Omental fat pad (tissue), 4 donors: ENCODE data around the gene PTPN14. TPM values are rescaled to one million over a fixed set of nuclear protein-coding genes. Genes with fewer than 3 reads are reported as not detected.

ENCODE experiments used
- ATAC-seq: fragments of 150-250 bp; one replicate; pipeline ENCODE4 v1.9.1; 2016; ENCODE audit warnings: mild to moderate bottlenecking, moderate library complexity; ENCODE audit not compliant: low FRiP score
- DNase-seq: peaks from one replicate; pipeline ENCODE4 v3.0.0-alpha.2; 2019; ENCODE audit warnings: low spot score
- CTCF ChIP-seq, 3 donors: fragments of 450-650 bp; IDR thresholded peaks; one replicate each; pipeline ENCODE4 v1.5.1; 2016 to 2017; ENCODE audit warnings: antibody characterized with exemption in 3 of 3, mild to moderate bottlenecking in 3 of 3, moderate library complexity in 2 of 3
- total RNA-seq, 4 donors: library from RNA; depleted of rRNA; stranded (reverse); fragments of >200 nt; gene quantifications; one replicate each; pipeline ENCODE4 v1.1.0, GENCODE V29; 2016

Gene PTPN14
- total RNA-seq, 4 donors from 2014 or later: 27.1 to 39.1 (median 35.7) TPM

DNA sequence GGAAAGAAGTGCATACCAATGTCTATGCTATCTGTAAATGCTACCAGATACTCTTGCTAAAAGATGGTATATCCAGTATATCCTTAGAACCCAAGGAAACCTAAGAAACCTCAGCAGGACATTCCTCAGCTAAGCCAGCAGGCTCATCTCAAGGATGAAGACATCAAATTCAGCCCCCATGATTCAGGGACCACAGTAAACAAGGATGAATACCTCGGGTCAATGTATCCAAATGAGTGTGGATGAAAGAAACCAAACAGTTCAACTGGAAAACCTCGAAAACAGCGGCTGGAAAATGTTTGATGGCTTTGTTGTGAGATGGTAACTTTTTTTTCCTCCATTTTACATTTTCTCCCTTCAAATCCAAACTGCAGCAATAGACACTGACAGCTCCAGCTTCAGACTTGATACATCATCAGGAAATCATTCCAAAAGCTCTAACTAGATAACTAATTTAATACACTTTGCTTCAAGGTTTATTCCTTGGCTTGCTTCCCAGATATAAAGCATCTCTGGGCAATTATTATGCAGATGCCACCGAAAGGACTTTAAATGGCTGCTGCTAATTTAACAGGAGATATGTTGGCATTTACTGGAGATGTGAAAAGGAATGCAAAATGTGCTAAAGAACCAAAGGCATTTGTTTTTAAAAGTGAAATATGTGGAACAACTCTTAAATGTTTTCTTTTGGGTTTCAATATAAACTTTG is 196.8 kb downstream of the PTPN14 start:
- TF ChIP-seq CTCF (IDR thresholded peaks at IDR 0.05): no peak
- DNase-seq (no peak), ATAC-seq (no peak)

GRCh38 chr1:214352838-214353237 is 198.6 kb downstream of the PTPN14 start:
- TF ChIP-seq CTCF (IDR thresholded peaks at IDR 0.05): no peak
- ATAC-seq (no peak), DNase-seq (no peak)

DNA sequence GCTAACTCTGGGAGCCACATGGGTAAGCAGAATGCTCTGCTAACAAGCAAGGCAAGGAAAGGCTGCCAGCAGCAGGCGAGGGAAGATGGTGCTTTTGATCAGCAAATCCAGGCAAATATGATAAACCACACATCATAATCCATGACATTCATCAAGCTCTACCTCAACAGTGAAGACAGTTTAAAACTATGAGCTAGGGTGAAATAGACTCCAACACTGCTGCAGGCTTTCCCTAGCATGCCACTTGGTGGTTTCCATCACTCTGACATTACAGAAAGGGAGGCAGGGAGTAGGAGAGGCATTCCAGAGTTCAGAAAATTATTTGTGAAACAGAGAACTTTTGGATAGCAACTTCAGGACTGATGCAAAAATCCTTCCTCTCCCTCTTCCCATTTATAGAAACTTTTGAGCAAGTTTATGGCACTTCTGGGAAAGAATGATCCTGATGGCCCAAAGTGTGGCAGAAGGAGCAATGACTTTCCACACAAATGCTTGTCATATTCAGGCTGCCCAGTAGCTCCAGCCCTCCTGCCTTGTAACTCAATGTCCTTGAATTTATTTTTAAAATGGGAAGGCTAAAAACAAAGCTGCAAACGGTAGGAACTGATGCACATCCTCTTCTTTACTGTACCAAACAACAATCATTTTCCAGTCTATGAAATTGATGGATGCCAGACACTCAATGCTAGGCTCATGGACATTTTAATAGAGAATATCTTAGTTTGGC is 199.7 kb downstream of the PTPN14 start:
- no peak for DNase-seq
- no peak for TF ChIP-seq CTCF (IDR thresholded peaks at IDR 0.05)
- no peak for ATAC-seq

GRCh38 chr1:214349781-214350180 is 201.6 kb downstream of the PTPN14 start:
- ATAC-seq: no peak
- no peak for TF ChIP-seq CTCF (IDR thresholded peaks at IDR 0.05)
- DNase-seq: no peak

DNA sequence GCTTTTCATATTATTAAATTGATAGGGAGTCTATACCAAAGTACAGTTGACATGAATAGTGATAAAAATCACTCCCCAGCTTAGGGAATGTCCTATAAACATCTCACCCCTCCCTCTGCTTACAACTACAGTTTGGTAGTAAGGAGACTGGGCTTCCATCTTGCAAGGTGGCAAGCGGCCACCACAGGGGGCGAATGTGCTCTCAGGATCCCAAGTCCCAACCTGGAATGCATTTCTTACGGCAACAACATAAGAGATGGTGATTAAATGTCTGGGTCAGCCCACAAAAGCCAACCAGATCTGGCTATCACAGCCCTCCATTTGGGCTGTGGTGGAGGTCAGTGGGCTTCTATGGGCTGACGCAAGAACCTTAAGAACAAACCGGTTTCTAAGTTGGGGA is 202.4 kb downstream of the PTPN14 start:
- ATAC-seq: no peak
- no peak for TF ChIP-seq CTCF (IDR thresholded peaks at IDR 0.05)
- DNase-seq: no peak

GRCh38 chr1:214344897-214345296 is 206.5 kb downstream of the PTPN14 start:
- TF ChIP-seq CTCF (IDR thresholded peaks at IDR 0.05): no peak
- ATAC-seq (no peak), DNase-seq (no peak)

GRCh38 chr1:214342525-214342924 is 208.9 kb downstream of the PTPN14 start:
- DNase-seq: no peak
- TF ChIP-seq CTCF (IDR thresholded peaks at IDR 0.05): no peak
- ATAC-seq: no peak
